HepG2 (cell line): ENCODE results near the gene SPECC1L. TPM values are rescaled to one million over a fixed set of nuclear protein-coding genes. Genes with fewer than 3 reads are reported as not detected.

ENCODE experiments used
- ATAC-seq: fragments of 200-7000 bp; cut with Tn5 transposase; 3 replicates; pipeline ENCODE4 v1.9.1; 2020; ENCODE audit warnings: mild to moderate bottlenecking, moderate library complexity
- BruUV-seq: library from RNA; stranded (reverse); fragments of 400-500 nt; replicated peaks from 2 replicates; lab custom pipeline; 2021; lab: Mats Ljungman, UMichigan
- CTCF ChIA-PET: fragments of 300-600 bp; formaldehyde crosslinking; extraction: SDS; loops from one replicate; lab custom pipeline; 2021; ENCODE audit warnings: low total read pairs, inconsistent platforms, low intra/inter-chr PET ratio; lab: Yijun Ruan, JAX
- POLR2A ChIA-PET: fragments of 350-600 bp; sonication (Branson Sonifier 250); formaldehyde crosslinking; loops from one replicate; lab custom pipeline; 2020; ENCODE audit warnings: antibody characterized with exemption, inconsistent platforms; lab: Yijun Ruan, JAX
- DNase-seq: peaks from one replicate; pipeline ENCODE4 v3.0.0-alpha.2; 2015; ENCODE audit warnings: low spot score
- FAIRE-seq: peaks from 3 replicates; lab custom pipeline; 2011; peaks lifted over from hg19 to GRCh38; lab: Jason Lieb, UNC
- H2AFZ ChIP-seq: one replicate; pipeline ENCODE4 v1.6.1; 2011; ENCODE audit warnings: low read length, inconsistent platforms
- H3K27ac ChIP-seq: fragments of 300-600 bp; 3 replicates; pipeline ENCODE4 v1.8.0; 2011; ENCODE audit warnings: mixed run types, mild to moderate bottlenecking, mixed read lengths, low read length, inconsistent platforms; ENCODE audit not compliant: insufficient read depth; ENCODE audit errors: extremely low read length
- H3K27me3 ChIP-seq, 2 experiments: fragments of 200-600 bp in 1 of 2; 2 replicates in 1 of 2; 3 replicates in 1 of 2; pipeline versions ENCODE4 v1.6.0 to v1.8.0; 2011; ENCODE audit warnings: low read length in 2 of 2, mild to moderate bottlenecking in 2 of 2, moderate library complexity in 2 of 2, inconsistent platforms in 1 of 2; ENCODE audit not compliant: insufficient read depth in 2 of 2, control insufficient read depth in 1 of 2
- H3K36me3 ChIP-seq, 2 experiments: fragments of 200-600 bp in 1 of 2; replicated peaks in 1 of 2; 2 replicates in 1 of 2; 3 replicates in 1 of 2; pipeline versions ENCODE4 v1.5.1 to v1.8.0; 2011; ENCODE audit warnings: low read length in 2 of 2, inconsistent platforms in 1 of 2; ENCODE audit not compliant: insufficient read depth in 2 of 2, control insufficient read depth in 1 of 2
- H3K4me1 ChIP-seq: 2 replicates; pipeline ENCODE4 v1.5.1; 2012; ENCODE audit warnings: low read length, inconsistent platforms; ENCODE audit not compliant: insufficient read depth
- H3K4me2 ChIP-seq: 2 replicates; pipeline ENCODE4 v1.6.0; 2011; ENCODE audit warnings: low read depth, low read length, inconsistent platforms
- H3K4me3 ChIP-seq, 3 experiments: fragments of 200-600 bp in 1 of 3; sonication (generic), shearing (Covaris generic) in 1 of 3; replicated peaks in 1 of 3; 2 replicates each; pipeline ENCODE4 v1.5.1; 2011 to 2016; ENCODE audit warnings: low read length in 3 of 3, inconsistent platforms in 2 of 3, low read depth in 2 of 3, mild to moderate bottlenecking in 2 of 3, control low read depth in 1 of 3, mixed read lengths in 1 of 3; ENCODE audit not compliant: insufficient read depth in 1 of 3
- H3K79me2 ChIP-seq: one replicate; pipeline ENCODE4 v1.6.1; 2011; ENCODE audit warnings: low read length, inconsistent platforms; ENCODE audit not compliant: insufficient read depth
- H3K9ac ChIP-seq: 2 replicates; pipeline ENCODE4 v1.6.0; 2011; ENCODE audit warnings: mild to moderate bottlenecking, low read depth, low read length, inconsistent platforms; ENCODE audit not compliant: insufficient read depth
- H3K9me3 ChIP-seq: 2 replicates; pipeline ENCODE4 v1.5.1; 2012; ENCODE audit warnings: mild to moderate bottlenecking, low read length
- H4K20me1 ChIP-seq: 2 replicates; pipeline ENCODE4 v1.6.0; 2011; ENCODE audit warnings: inconsistent platforms, mild to moderate bottlenecking, low read length, moderate library complexity; ENCODE audit not compliant: insufficient read depth
- CENPX ChIP-seq: sonication (generic); formaldehyde crosslinking; IDR thresholded peaks from 2 replicates; pipeline ENCODE4 v1.9.0; 2021; ENCODE audit warnings: mild to moderate bottlenecking, missing genetic modification reagents, moderate library complexity
- GATAD2A ChIP-seq: IDR thresholded peaks from 2 replicates; pipeline ENCODE4 v1.6.1; 2016
- GTF3A ChIP-seq: sonication (generic); formaldehyde crosslinking; conservative IDR thresholded peaks from 2 replicates; pipeline ENCODE4 v1.4.0; 2020; ENCODE audit warnings: mild to moderate bottlenecking, missing genetic modification reagents
- MEIS2 ChIP-seq: sonication (generic); formaldehyde crosslinking; IDR thresholded peaks from 2 replicates; pipeline ENCODE4 v1.9.0; 2021; ENCODE audit warnings: mild to moderate bottlenecking, missing genetic modification reagents
- MXI1 ChIP-seq: IDR thresholded peaks from 3 replicates; pipeline ENCODE4 v1.6.1; 2012; ENCODE audit warnings: low read depth, low read length, inconsistent platforms, borderline replicate concordance
- NCOA2 ChIP-seq: sonication (generic); formaldehyde crosslinking; IDR thresholded peaks from 2 replicates; pipeline ENCODE4 v1.8.0; 2022; ENCODE audit warnings: inconsistent platforms
- NR2F6 ChIP-seq, 2 experiments: IDR thresholded peaks; 2 replicates each; pipeline ENCODE4 v1.6.1; 2016; ENCODE audit warnings: antibody characterized with exemption in 1 of 2, mild to moderate bottlenecking in 1 of 2
- PAF1 ChIP-seq: IDR thresholded peaks from 2 replicates; pipeline ENCODE4 v1.6.1; 2016; ENCODE audit warnings: missing genetic modification reagents, missing compliant biosample characterization
- PRDM10 ChIP-seq: sonication (generic); formaldehyde crosslinking; IDR thresholded peaks from 2 replicates; pipeline ENCODE4 v1.4.0; 2020; ENCODE audit warnings: low read depth, missing genetic modification reagents
- SRF ChIP-seq: IDR thresholded peaks from 2 replicates; pipeline ENCODE4 v1.6.1; 2011; ENCODE audit warnings: mild to moderate bottlenecking, low read depth, low read length, moderate library complexity
- SSRP1 ChIP-seq: IDR thresholded peaks from 2 replicates; pipeline ENCODE4 v1.6.1; 2016; ENCODE audit warnings: control low read depth
- TOE1 ChIP-seq: sonication (generic); formaldehyde crosslinking; IDR thresholded peaks from 2 replicates; pipeline ENCODE4 v1.4.0; 2020; ENCODE audit warnings: mild to moderate bottlenecking, missing genetic modification reagents
- YEATS4 ChIP-seq: sonication (generic); formaldehyde crosslinking; IDR thresholded peaks from 2 replicates; pipeline ENCODE4 v1.4.0; 2020; ENCODE audit warnings: missing genetic modification reagents, borderline replicate concordance
- ZNF33B ChIP-seq: sonication (generic); formaldehyde crosslinking; IDR thresholded peaks from 2 replicates; pipeline ENCODE4 v1.5.1; 2020; ENCODE audit warnings: mild to moderate bottlenecking, missing genetic modification reagents
- ZNF362 ChIP-seq: sonication (generic); formaldehyde crosslinking; IDR thresholded peaks from 2 replicates; pipeline ENCODE4 v1.4.0; 2020; ENCODE audit warnings: missing genetic modification reagents, mild to moderate bottlenecking, borderline replicate concordance
- ZNF501 ChIP-seq: sonication (generic); formaldehyde crosslinking; IDR thresholded peaks from 2 replicates; pipeline ENCODE4 v1.5.1; 2020; ENCODE audit warnings: mild to moderate bottlenecking, moderate library complexity, missing genetic modification reagents
- ZNF749 ChIP-seq: sonication (generic); formaldehyde crosslinking; IDR thresholded peaks from 2 replicates; pipeline ENCODE4 v1.8.0; 2022; ENCODE audit warnings: mild to moderate bottlenecking, missing genetic modification reagents, moderate library complexity, borderline replicate concordance
- WGBS: methylation state at CpG from one replicate; pipeline ENCODE4 v1.1.6; 2017; ENCODE audit warnings: low lambda C conversion rate; 5-methylcytosine and 5-hydroxymethylcytosine counted together
- in situ Hi-C: cut with HindIII; loops from 2 replicates; pipeline ENCODE4 v1.10.0; 2017; ENCODE audit warnings: low pct_unique_long_range_greater_than_20kb; ENCODE audit not compliant: extremely low pct_ligation_motif_present
- intact Hi-C: fragments of 100-400 bp; cut with micrococcal nuclease; formaldehyde crosslinking; loops from one replicate; pipeline ENCODE4 v1.10.0; 2022; ENCODE audit not compliant: unreplicated experiment
- polyA plus RNA-seq, 8 experiments: library from polyadenylated mRNA; depleted of rRNA in 3 of 8; stranded (reverse) in 7 of 8; unstranded in 1 of 8; fragments of >200 nt; fragmentation: Illumina TruSeq in 4 of 8; extraction: Trizol in 4 of 8; gene quantifications; 2 replicates each; pipeline versions ENCODE4 v1.2.1 to v1.2.3, GENCODE V29; 2011 to 2016; ENCODE audit warnings: low read depth in 4 of 8, missing spikeins in 1 of 8, mixed read lengths in 1 of 8; ENCODE audit not compliant: insufficient read depth in 1 of 8
- total RNA-seq, 5 experiments: library from RNA; depleted of rRNA; stranded (reverse); fragments of >200 nt; fragmentation: Illumina TruSeq; extraction: Trizol; gene quantifications; 2 replicates each; pipeline ENCODE4 v1.2.3, GENCODE V29; 2016; ENCODE audit warnings: low read depth in 1 of 5

Gene SPECC1L
- total and polyA plus RNA-seq, 2 of the 13 experiments (the other 11 are each of a cell fraction or from before 2014, with no cell fraction given) = 14.1 to 30.3 TPM

GRCh38 chr22:24282401-24282800 is 11.8 kb downstream of the SPECC1L start:
- ChIA-PET CTCF (no interaction called here), POLR2A (no interaction called here)
- ATAC-seq (no peak), FAIRE-seq (no peak), DNase-seq (no peak)
- TF ChIP-seq GATAD2A = no peak
- no peak for TF ChIP-seq MEIS2
- no peak for TF ChIP-seq CENPX (CRISPR knock-in tag)
- no peak for TF ChIP-seq ZNF362 (CRISPR knock-in tag)
- no peak overlapping the region for H2AFZ ChIP-seq
- WGBS = 92% methylated on average over 2 of the region's 2 CpGs
- H3K4me2 ChIP-seq = no peak overlapping the region
- in situ Hi-C loops (no loop called here), intact Hi-C loops (no loop called here)
- peaks cover 69% of the 10 kb centered on the region for H3K79me2 ChIP-seq
- H4K20me1 ChIP-seq = no peaks in the 10 kb centered on the region
- no peaks in the 10 kb centered on the region for H3K27me3 ChIP-seq
- no peak overlapping the region for H3K4me3 ChIP-seq
- H3K36me3 ChIP-seq = no peaks in the 10 kb centered on the region; a peak in 2 of 5 replicates
- H3K9ac ChIP-seq = no peak overlapping the region
- no peaks in the 10 kb centered on the region for H3K9me3 ChIP-seq
- H3K4me1 ChIP-seq = peaks cover 23% of the 10 kb centered on the region; the same call in 1 of the 2 replicates
- H3K27ac ChIP-seq = no peak overlapping the region
- BruUV-seq = no TSS peak

DNA sequence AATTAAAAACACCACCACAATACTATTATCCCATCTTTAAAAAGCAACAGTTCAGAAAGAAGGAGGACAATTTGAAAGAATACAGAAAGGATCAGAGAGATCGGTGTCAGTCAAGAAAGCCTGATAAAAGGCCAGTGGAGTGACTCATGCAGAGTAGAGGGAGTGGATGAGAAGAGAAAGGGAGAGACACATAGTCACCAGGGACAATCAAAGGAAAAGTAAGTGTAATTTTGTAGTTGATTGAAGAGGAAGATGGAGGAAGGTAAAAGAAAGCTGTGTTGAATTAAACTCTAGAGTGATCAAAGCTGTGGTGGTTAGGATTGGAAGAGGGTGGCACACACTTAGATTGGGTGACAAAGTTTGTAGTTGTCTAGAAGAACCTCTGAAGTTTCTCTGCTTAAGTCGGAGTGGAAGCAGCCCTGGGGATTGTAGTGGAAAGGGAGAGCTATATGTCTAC is 14.1 kb downstream of the SPECC1L start:
- Histone ChIP-seq H3K9me3 (no peaks in the 10 kb centered on the region), H3K27ac (no peak overlapping the region), H3K27me3 (no peaks in the 10 kb centered on the region), H3K36me3 (no peaks in the 10 kb centered on the region; a peak in 1 of 5 replicates), H3K4me2 (no peak overlapping the region), H3K4me1 (peaks cover 36% of the 10 kb centered on the region), H3K9ac (no peak overlapping the region), H4K20me1 (no peaks in the 10 kb centered on the region), H2AFZ (no peak overlapping the region), H3K79me2 (peaks cover 74% of the 10 kb centered on the region), H3K4me3 (no peak overlapping the region)
- CTCF ChIA-PET = no interaction called here
- no peak for FAIRE-seq
- BruUV-seq = no TSS peak
- POLR2A ChIA-PET = no interaction called here
- 91% methylated on average over 2 of the region's 2 CpGs for WGBS
- no peak; the same call in 2 of the 3 replicates for ATAC-seq
- intact Hi-C loops = no loop called here
- in situ Hi-C loops = no loop called here
- no peak for DNase-seq
- TF ChIP-seq MXI1 (no peak), SRF (no peak), GTF3A (CRISPR knock-in tag) (no peak), ZNF501 (no peak), TOE1 (CRISPR knock-in tag) (no peak), PAF1 (CRISPR knock-in tag) (no peak), ZNF33B (CRISPR knock-in tag) (no peak), NCOA2 (CRISPR knock-in tag) (no peak), YEATS4 (CRISPR knock-in tag) (no peak), NR2F6 (IDR thresholded peaks at IDR 0.05) (no peak), NR2F6 (CRISPR knock-in tag; IDR thresholded peaks at IDR 0.05) (no peak), PRDM10 (no peak), ZNF749 (no peak), SSRP1 (CRISPR knock-in tag) (no peak)
